Mucosa of gallbladder (tissue), 1 donor: ENCODE measurements around the gene FSD1L. TPM values are rescaled to one million over a fixed set of nuclear protein-coding genes. Genes with fewer than 3 reads are reported as not detected.
"Not testable (repeated sequence)": the region's sequence is repeated elsewhere in the genome, so short reads cannot be mapped to it uniquely, and the experiment has no call there.

Experiments
- DNase-seq: peaks from one replicate; pipeline ENCODE4 v3.0.0-alpha.2; 2020; ENCODE audit warnings: low spot score
- total RNA-seq: library from RNA; stranded (reverse); gene quantifications from one replicate; pipeline ENCODE4 v1.2.1, GENCODE V29; 2021
- donor health status: DM: no; HTN: no; CAD: no.

The FSD1L gene
- total RNA-seq, 1 donor from 2014 or later = 9.3 TPM

GRCh38 chr9:105557804-105558610 lies 110.2 kb downstream of the FSD1L start, which contains the start of gene FKTN:
Gene FKTN, plus strand, starts transcription at chr9:105558131. Its CDS starts 16,902 bp downstream, at chr9:105575033.
- peak; percentile 91 for DNase-seq

GRCh38 chr9:105572455-105572854 lies 124.6 kb downstream of the FSD1L start:
- no peak for DNase-seq

- DNase-seq = not testable (repeated sequence)
These were observed 132.1 kb downstream of the FSD1L start for GRCh38 chr9:105579952-105580351.

GRCh38 chr9:105581550-105581949 lies 133.7 kb downstream of the FSD1L start:
- DNase-seq = not testable (repeated sequence)

- DNase-seq = no peak
These were observed 145.3 kb downstream of the FSD1L start for GRCh38 chr9:105593145-105593544.

Other genes with a start within 250 kb of the FSD1L start
- 69.1 TPM for gene SLC44A1, start 203.4 kb upstream of the FSD1L start, total RNA-seq
- 14.2 TPM for gene FKTN, start 110.1 kb downstream of the FSD1L start, total RNA-seq
- gene TAL2, start 214.4 kb downstream of the FSD1L start, total RNA-seq = 0.58 TPM
- gene TMEM38B, start 246.5 kb downstream of the FSD1L start, total RNA-seq = 12.6 TPM